HFF-Myc (cell line): ENCODE results near the gene SLC15A3.

Source experiments
- DNase-seq: peaks from one replicate; pipeline ENCODE4 v3.0.0-alpha.2; 2011; ENCODE audit warnings: low read depth; ENCODE audit errors: extremely low read depth
- H3K4me3 ChIP-seq: replicated peaks from 2 replicates; pipeline ENCODE4 v1.5.1; 2011; ENCODE audit warnings: low read depth, mild to moderate bottlenecking, control low read depth, low read length
- CTCF ChIP-seq: IDR thresholded peaks from 2 replicates; pipeline ENCODE4 v1.5.1; 2012; ENCODE audit warnings: mild to moderate bottlenecking, low read depth, low read length, control low read depth; ENCODE audit errors: missing control alignments

SLC15A3 gene

GRCh38 chr11:60933416-60934123 lies 18.4 kb downstream of the SLC15A3 start:
- no peak overlapping the region for H3K4me3 ChIP-seq
- DNase-seq = no peak
- no peak for TF ChIP-seq CTCF

- no peak overlapping the region for H3K4me3 ChIP-seq
- TF ChIP-seq CTCF = no peak
Measured at GRCh38 chr11:60932605-60933356, 19.2 kb downstream of the SLC15A3 start.

GRCh38 chr11:60931917-60932316 lies 20.1 kb downstream of the SLC15A3 start:
- no peak for TF ChIP-seq CTCF
- H3K4me3 ChIP-seq = no peak overlapping the region
- DNase-seq = no peak

More at GRCh38 chr11:60932605-60933356, 19.2 kb downstream of the SLC15A3 start:
- DNase-seq = no peak

- no peak for TF ChIP-seq CTCF
- no peak overlapping the region for H3K4me3 ChIP-seq
- no peak for DNase-seq
Measured at GRCh38 chr11:60930394-60930793, 21.6 kb downstream of the SLC15A3 start.

GRCh38 chr11:60929764-60930163 lies 22.2 kb downstream of the SLC15A3 start:
- no peak overlapping the region for H3K4me3 ChIP-seq
- no peak for TF ChIP-seq CTCF
- DNase-seq = no peak

- no peak overlapping the region for H3K4me3 ChIP-seq
- no peak for DNase-seq
- TF ChIP-seq CTCF = no peak
Measured at GRCh38 chr11:60928563-60929001, 23.4 kb downstream of the SLC15A3 start.
